ENCODE results near the gene SLC1A7. TPM values are rescaled to one million over a fixed set of nuclear protein-coding genes. Genes with fewer than 3 reads are reported as not detected.
A peak's percentile ranks its signal among the peaks of the same experiment; 100 is the strongest.

Gene SLC1A7
- total RNA-seq, 6 experiments from 2014 or later, result 0.31 to 1.3 (median 0.61) TPM

- Histone ChIP-seq H3K36me3 (no peaks in the 10 kb centered on the region), H3K9me3 (no peaks in the 10 kb centered on the region), H3K4me1 (peaks cover 0 to 5% (median 2%) of the 10 kb centered on the region in 4 donors), H3K27ac (no peak overlapping the region), H3K4me3 (no peak overlapping the region), H3K27me3 (peaks cover 0 to 3% of the 10 kb centered on the region in 2 donors)
- intact Hi-C loops (cut with DNase I), result no loop called here
- 90% methylated on average over 4 of the region's 7 CpGs for WGBS (ENCODE audit: insufficient coverage, low coverage, low lambda C conversion rate, missing lambda C conversion rate)
- ATAC-seq, result no peak
- DNase-seq, result no peak
- TF ChIP-seq CTCF (IDR thresholded peaks at IDR 0.05) (no peak), POLR2A (IDR thresholded peaks at IDR 0.05) (no peak)
These were observed 77.0 kb downstream of the SLC1A7 start for GRCh38 chr1:53065391-53065790.

- intact Hi-C loops (cut with DNase I), result no loop called here
- Histone ChIP-seq H3K9me3 (no peaks in the 10 kb centered on the region), H3K36me3 (no peaks in the 10 kb centered on the region), H3K27ac (no peak overlapping the region), H3K27me3 (peaks cover 0 to 3% of the 10 kb centered on the region in 2 donors), H3K4me3 (no peak overlapping the region), H3K4me1 (peaks cover 0 to 5% (median 2%) of the 10 kb centered on the region in 4 donors)
- TF ChIP-seq CTCF (IDR thresholded peaks at IDR 0.05) (no peak), POLR2A (IDR thresholded peaks at IDR 0.05) (no peak)
- DNase-seq, result no peak
- no peak for ATAC-seq
- 86% methylated on average over 4 of the region's 9 CpGs for WGBS (ENCODE audit: insufficient coverage, low coverage, low lambda C conversion rate, missing lambda C conversion rate)
These were observed 78.5 kb downstream of the SLC1A7 start for GRCh38 chr1:53063744-53064515.

GRCh38 chr1:53062708-53063591 lies 79.5 kb downstream of the SLC1A7 start:
- Histone ChIP-seq H3K27me3 (peaks cover 0 to 3% of the 10 kb centered on the region in 2 donors), H3K4me1 (peaks cover 0 to 5% (median 2%) of the 10 kb centered on the region in 4 donors), H3K9me3 (no peaks in the 10 kb centered on the region), H3K4me3 (peak overlapping the region; percentile 25 to 45 (median 44)), H3K27ac (no peak overlapping the region), H3K36me3 (no peaks in the 10 kb centered on the region)
- ATAC-seq (no peak), DNase-seq (no peak)
- TF ChIP-seq POLR2A (IDR thresholded peaks at IDR 0.05) (no peak), CTCF (IDR thresholded peaks at IDR 0.05) (no peak)
- 20% methylated on average over 2 of the region's 61 CpGs for WGBS (ENCODE audit: insufficient coverage, low coverage, low lambda C conversion rate, missing lambda C conversion rate)
- intact Hi-C loops (cut with DNase I), result no loop called here

GRCh38 chr1:53061859-53062707 lies 80.4 kb downstream of the SLC1A7 start, which contains the start of gene PODN:
Gene PODN, plus strand, starts transcription at chr1:53062213. Its CDS starts 7,643 bp downstream, at chr1:53069856.
- Histone ChIP-seq H3K4me1 (peaks cover 0 to 5% (median 2%) of the 10 kb centered on the region in 4 donors), H3K27ac (peak within 1 kb of the TSS in 1 of 3 donors; percentile 36), H3K9me3 (no peaks in the 10 kb centered on the region), H3K4me3 (peak within 1 kb of the TSS; percentile 25 to 45 (median 44)), H3K27me3 (peaks cover 0 to 3% of the 10 kb centered on the region in 2 donors), H3K36me3 (no peaks in the 10 kb centered on the region)
- ATAC-seq (peak; percentile 5 to 26 (median 18)), DNase-seq (no peak)
- TF ChIP-seq CTCF (IDR thresholded peaks at IDR 0.05) (no peak), POLR2A (IDR thresholded peaks at IDR 0.05) (no peak)
- WGBS (ENCODE audit: insufficient coverage, low coverage, low lambda C conversion rate, missing lambda C conversion rate), result 6% methylated on average over 6 of the region's 73 CpGs
- intact Hi-C loops (cut with DNase I), result no loop called here
